ENCODE measurements around the gene S1PR2.

S1PR2 gene

DNA sequence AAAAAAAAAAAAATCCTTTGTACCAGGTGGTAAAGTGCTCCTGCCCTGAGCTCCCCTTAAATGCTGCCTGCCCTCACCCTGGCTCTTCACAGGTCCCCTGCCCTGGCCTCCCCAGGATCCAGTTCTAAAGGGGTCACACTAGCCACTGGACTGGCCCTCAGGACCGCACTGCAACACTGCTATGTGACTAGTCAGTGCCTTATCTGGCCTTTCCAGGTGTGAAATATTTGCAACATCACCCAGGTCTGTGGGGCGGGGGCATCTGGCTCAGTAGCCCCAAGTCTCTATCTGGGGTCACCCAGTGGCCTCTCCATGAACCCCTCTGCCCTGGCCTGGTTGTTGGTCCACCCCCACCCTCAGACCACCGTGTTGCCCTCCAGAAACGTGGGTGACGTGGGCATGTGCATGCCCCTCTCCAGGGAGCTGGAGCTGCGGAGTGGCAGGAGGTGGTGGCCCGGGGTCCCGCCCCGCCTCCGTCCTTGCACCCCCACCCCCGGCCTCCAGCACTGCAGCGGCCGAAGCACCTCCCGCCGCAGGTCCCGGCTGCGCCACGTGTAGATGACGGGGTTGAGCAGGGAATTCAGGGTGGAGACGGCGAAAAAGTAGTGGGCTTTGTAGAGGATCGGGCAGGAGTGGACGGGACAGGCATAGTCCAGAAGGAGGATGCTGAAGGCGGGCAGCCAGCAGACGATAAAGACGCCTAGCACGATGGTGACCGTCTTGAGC is 7.5 kb downstream of the S1PR2 start:
- no peak overlapping the region for H3K27ac ChIP-seq
- H3K4me3 ChIP-seq: no peak overlapping the region
- DNase-seq (ENCODE audit: low spot score): no peak
- TF ChIP-seq, protein P1, sequence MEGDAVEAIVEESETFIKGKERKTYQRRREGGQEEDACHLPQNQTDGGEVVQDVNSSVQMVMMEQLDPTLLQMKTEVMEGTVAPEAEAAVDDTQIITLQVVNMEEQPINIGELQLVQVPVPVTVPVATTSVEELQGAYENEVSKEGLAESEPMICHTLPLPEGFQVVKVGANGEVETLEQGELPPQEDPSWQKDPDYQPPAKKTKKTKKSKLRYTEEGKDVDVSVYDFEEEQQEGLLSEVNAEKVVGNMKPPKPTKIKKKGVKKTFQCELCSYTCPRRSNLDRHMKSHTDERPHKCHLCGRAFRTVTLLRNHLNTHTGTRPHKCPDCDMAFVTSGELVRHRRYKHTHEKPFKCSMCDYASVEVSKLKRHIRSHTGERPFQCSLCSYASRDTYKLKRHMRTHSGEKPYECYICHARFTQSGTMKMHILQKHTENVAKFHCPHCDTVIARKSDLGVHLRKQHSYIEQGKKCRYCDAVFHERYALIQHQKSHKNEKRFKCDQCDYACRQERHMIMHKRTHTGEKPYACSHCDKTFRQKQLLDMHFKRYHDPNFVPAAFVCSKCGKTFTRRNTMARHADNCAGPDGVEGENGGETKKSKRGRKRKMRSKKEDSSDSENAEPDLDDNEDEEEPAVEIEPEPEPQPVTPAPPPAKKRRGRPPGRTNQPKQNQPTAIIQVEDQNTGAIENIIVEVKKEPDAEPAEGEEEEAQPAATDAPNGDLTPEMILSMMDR (IDR thresholded peaks at IDR 0.05): no peak

DNA sequence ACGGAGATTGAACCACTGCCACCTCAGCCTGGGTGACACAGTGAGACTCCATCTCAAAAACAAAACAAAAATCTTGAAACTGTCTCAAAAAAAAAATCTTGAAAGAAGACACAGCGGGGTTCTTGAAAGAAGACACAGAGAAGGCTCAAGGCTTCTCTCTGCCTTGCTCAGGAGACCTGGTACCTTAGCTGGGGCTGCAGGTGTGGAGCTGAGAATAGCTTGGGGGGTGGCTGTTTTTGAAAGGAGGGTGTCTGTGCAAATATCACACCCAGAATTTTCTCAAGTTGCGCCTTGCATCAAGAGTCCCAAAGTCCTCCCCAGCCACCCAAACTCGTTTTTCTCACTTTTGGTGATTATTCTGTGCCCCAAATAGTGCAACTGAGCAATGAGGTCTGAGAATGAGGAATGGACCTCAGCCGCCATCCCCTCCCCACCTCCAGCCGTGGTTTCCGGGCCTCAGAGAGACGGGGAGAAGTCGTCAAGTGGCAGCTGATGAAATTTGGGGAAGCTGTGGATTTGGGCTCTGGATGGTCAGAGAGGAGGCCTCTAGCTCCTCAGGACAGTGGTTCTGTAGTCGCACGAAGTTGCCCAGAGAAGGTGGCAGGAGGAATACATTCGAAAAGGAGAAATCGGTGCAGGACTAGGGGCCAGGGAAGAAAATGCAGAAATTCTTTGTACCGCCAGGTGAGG is 8.8 kb downstream of the S1PR2 start:
- Histone ChIP-seq H3K27ac (no peak overlapping the region), H3K4me3 (no peak overlapping the region)
- no peak for DNase-seq (ENCODE audit: low spot score)
- TF ChIP-seq, protein P1 (IDR thresholded peaks at IDR 0.05): no peak

DNA sequence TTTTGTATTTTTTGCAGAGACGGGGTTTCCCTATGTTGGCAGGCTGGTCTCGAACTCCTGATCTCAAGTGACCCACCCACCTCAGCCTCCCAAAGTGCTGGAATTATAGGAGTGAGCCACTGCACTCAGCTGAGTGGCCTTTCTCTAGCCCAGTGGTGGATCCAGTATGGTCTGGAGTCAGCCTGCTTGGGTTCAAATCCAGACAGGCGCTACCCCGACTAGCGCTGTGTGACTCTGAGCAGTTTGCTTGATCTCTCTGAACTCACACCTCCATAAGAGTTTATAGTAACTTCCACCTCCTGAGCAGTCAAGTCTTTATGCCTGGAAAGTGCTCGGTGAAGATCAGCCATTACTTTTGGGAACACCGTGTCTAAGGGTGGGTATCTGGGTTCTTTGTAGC is 10.4 kb downstream of the S1PR2 start:
- no peak for DNase-seq (ENCODE audit: low spot score)
- Histone ChIP-seq H3K4me3 (no peak overlapping the region), H3K27ac (no peak overlapping the region)
- TF ChIP-seq, protein P1 (IDR thresholded peaks at IDR 0.05): no peak

DNA sequence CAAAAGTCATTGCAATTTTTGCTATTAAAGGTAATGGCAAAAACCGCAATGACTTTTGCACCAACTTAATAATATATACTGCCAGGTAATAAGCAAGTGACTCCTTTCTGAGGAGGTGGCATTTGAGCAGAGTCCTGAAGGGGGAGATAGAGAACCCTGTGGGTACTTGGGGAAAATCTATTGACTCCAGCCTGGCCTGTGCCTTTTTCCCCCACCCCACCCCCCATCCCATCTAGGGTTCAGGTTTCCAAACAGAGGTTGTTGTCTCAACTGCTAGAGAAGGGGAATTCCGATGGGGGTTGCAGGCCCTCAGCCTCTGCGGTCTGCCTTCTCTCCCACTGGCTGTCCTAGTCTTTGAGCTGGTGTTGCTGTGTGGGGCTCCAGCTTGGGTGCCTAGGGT is 11.5 kb downstream of the S1PR2 start:
- TF ChIP-seq, protein P1 (IDR thresholded peaks at IDR 0.05): no peak
- DNase-seq (ENCODE audit: low spot score): no peak
- no peak overlapping the region for H3K4me3 ChIP-seq
- no peak overlapping the region for H3K27ac ChIP-seq

DNA sequence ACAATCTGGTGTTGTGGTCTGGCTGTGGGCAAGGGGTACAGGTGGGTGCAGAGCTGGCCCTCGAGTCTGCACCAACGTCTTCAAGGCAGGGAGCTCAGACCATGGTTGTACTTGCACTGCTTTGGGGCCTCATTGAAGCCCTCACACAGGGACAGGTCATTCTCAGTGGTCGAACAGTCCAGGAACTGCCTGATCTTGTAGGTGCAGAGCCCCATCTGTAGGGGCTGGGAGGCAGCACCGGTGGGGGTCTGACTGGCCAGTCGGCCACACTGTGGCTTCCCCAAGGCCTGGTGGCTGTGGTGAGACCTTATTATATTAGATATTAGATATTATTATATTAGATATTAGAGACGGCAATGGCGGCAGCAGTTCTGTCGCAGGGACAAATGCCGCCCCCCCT is 14.0 kb downstream of the S1PR2 start:
- DNase-seq (ENCODE audit: low spot score): no peak
- Histone ChIP-seq H3K27ac (no peak overlapping the region), H3K4me3 (no peak overlapping the region)
- TF ChIP-seq, protein P1 (IDR thresholded peaks at IDR 0.05): no peak

DNA sequence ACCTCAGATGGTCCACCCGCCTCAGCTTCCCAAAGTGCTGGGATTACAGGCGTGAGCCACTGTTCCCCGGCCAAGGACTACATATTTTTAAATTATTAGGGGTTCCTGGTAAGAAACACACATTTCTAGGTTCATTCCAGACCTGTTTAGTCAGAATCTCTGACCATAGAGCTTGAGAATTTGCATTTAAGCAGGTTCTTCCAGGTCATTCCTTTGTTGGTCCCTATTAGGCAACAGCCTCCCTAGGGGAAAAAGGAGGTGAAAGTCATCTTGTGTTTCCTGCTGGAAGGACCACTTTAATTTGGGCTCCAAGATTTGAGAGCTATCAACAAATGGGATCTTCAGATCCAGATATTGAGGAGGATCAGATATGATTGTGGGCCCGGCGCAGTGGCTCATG is 16.3 kb downstream of the S1PR2 start:
- DNase-seq (ENCODE audit: low spot score): no peak
- Histone ChIP-seq H3K27ac (no peak overlapping the region), H3K4me3 (no peak overlapping the region)
- TF ChIP-seq, protein P1 (IDR thresholded peaks at IDR 0.05): no peak

DNA sequence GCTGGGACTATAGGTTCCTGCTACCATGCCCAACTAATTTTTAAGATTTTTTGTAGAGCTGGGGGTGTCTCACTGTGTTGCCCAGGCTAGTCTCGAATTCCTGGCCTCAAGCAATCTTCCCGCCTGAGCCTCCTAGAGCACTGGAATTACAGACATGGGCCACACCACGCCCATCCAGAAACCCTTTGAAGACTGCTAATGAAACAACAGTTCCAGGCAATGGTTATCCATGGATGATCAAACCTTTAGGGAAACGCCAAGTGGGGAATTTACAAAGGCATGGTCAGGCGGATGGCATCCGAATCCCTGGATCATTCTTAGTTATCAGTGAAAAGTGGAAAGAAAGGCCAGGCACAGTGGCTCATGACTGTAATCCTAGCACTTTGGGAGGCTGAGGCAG is 19.4 kb downstream of the S1PR2 start:
- TF ChIP-seq, protein P1 (IDR thresholded peaks at IDR 0.05): no peak
- Histone ChIP-seq H3K4me3 (no peak overlapping the region), H3K27ac (no peak overlapping the region)
- DNase-seq (ENCODE audit: low spot score): no peak
